Activated naive CD4-positive, alpha-beta T cell (primary cell): Measurements from ENCODE around the gene TTC13.

Source experiments
- DNase-seq, 4 experiments: peaks; one replicate each; lab custom pipeline; 2025; lab: John Stamatoyannopoulos, UW

The TTC13 gene

DNA sequence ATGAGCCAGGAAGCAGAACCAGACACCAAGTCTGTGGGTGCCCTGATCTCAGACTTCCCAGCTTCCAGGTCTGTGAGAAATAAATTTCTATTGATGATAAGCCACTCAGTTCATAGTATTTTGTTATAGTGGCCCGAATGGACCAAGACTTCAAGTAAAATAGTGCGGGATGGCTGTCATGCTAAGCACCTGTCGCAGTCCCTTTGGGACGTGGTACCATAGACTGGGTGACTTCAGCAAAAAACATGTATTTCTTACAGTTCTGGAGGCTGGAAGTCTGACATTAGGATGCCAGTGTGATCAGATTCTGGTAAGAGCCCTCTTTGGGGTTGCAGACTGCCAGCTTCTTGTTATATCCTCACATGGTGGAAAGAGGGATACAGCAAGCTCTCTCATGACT lies 107.7 kb downstream of the TTC13 start:
- DNase-seq = no peak

DNA sequence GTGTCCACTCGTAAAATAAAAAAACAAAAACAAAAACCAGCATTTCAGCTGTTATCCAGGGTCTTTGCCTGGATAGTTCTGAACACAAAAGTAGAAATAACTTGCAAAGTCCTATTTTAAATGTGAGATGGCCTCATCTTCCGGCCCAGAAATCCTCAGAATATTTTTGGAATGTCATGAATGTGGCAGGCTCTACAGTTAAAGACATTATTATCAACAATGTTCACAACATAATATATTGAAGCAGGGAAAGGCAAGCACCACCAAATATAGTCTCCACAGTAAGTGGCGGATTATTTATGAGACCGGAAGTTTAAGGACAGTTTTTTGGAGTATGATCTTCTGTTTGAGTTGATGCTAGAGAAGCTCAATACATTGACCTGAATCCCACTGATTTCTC lies 109.2 kb downstream of the TTC13 start:
- DNase-seq = no peak

DNA sequence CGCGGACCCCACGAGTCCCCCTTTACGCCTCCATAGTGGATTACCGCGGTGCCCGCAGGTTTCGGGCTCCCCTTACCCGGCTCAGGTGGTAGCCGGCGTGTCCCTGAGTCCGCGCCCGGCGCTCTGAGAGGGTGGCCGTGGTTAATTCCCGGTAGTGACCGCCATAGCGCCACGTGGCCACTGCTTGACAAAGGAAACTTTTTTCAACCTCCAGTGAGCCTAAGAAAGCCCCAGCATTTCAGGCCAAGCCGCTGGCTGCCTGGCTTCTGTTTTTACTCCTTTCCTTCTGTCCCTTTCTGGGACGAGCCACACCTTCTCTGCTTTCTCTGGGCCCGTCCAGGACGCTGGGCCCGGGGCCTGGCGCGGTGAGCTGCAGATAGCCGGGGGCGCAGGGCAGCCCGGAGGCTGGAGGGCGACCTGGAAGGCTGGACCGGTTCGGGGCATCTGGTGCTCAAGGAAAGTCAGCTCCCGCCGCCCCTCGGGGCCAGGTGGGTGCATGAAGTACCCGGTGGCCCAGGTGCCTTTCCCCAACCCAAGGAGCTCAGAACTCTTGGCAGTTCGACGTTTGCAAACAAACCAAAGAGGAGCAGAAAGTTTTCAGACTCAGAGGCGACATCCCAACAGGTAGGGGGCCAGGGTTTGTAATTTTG lies 109.8 kb downstream of the TTC13 start:
- peak in 1 of 4 experiments; percentile 25 for DNase-seq

DNA sequence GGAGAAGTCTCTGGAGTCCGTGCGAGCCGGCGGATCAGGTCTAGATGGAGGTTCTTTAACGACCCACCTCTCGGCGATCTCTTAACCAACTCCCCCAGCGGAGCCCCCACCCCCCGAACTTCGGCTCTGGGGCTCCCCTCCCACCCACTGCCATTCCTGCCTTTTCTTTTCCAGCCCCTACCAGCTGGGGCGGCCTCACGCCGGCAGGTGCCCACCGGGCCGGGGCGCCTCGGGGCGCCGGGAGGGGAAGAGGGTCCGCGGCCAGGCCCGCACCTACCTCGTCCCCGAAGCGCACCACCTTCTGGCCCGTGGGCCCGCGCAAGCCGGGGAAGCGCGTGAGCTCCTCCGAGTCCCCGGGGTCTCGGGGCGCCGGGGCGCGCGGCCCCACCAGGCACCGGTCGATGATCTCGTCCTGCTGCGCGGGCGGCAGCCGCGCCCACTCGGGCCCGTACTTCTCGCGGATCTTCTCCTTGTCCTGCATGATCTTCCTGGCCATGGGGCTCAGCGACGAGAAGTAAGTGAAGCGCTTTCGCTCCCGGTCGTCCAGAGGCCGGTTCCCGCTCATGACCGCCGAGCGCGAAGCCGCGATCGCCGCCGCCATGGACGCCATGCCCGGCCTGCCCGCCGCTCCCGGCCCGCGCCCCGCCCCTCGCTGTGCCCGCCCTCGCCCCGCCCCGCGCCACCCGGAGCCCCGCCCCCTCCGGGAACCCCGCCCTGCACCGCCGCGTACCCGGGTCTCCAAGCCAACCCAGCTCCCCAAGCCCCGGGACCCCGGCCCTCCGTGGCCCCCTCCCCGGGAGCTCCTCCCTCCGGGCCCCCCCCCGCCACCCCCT lies 110.5 kb downstream of the TTC13 start, which contains the start of gene C1orf198:
C1orf198 (minus strand) TSS at position 619 of the 833 bp plus-strand sequence; CDS start at position 610, 9 bp downstream.
- DNase-seq = peak; percentile 44 to 75 (median 64)

GRCh38 chr1:230867101-230867902 lies 111.4 kb downstream of the TTC13 start:
- DNase-seq = no peak

- no peak for DNase-seq
Observed at GRCh38 chr1:230866171-230867070, 112.2 kb downstream of the TTC13 start.

- no peak for DNase-seq
Observed at GRCh38 chr1:230865062-230865817, 113.4 kb downstream of the TTC13 start.

- no peak for DNase-seq
Observed at GRCh38 chr1:230864441-230864840, 114.2 kb downstream of the TTC13 start.

DNA sequence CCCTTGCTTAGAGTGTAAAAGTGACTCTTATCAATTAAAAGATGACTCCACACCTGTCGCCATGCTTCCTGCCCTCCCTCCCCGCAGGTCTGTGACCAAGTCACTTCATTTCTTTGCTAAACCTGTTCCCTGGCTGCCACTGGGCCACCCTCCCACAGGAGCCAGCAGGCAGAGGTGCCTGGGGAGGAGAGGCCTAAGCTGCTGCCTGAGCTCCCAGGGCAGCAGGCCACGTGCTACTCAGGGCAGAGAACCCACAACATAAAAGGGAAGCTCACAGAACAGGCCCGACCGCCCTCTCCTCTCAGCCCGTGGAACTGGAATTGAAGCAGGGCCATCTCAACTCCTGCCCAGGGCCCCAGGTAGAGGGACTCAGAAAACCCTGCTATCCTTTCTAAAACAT lies 115.2 kb downstream of the TTC13 start:
- DNase-seq = no peak

DNA sequence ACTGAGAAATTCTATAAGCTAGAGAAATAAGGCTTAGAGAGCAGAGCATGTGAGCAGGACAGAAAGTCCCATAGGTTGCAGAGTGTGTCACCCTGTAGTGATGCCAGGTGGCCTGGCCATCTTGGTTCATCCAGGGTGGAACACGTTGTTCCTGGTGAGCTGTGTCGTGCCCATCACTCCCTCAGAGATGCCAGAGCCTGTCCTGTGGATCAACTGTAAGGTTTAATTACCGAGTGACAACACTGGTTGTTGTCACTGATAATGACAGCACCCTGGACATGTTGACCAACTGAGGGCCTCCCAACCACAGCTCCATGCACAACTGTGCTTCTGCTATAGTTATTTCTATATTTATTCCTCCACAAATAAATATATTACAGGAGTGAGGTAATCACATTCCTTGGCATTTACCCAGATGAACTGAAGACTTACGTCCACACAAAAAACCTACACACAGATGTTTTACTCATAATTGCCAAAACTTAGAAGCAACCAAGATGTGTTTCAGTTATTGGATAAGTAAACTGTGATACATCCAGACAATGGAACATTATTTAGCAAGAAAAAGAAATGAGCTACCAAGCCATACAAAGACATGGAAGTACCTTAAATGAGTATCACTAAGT lies 116.6 kb downstream of the TTC13 start:
- DNase-seq = no peak

DNA sequence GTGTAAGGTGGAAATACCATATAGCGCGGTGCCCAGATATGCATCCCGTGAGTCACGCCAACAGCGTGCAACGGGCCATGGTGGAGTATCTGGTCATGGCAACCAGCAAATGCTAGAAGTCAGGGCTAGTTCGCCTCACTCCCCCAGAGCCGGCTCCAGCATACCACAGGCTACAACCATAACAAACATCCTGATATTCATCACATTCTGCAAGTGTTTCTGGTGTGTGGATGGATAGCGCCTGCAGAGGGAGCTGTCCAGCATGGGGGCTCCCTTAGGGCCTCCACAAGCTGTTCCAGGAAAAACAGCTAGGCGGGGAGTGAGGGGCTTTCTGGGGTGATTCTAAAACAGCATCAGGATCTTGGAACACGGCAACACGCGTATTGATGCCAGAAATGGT lies 117.2 kb downstream of the TTC13 start:
- DNase-seq = no peak

DNA sequence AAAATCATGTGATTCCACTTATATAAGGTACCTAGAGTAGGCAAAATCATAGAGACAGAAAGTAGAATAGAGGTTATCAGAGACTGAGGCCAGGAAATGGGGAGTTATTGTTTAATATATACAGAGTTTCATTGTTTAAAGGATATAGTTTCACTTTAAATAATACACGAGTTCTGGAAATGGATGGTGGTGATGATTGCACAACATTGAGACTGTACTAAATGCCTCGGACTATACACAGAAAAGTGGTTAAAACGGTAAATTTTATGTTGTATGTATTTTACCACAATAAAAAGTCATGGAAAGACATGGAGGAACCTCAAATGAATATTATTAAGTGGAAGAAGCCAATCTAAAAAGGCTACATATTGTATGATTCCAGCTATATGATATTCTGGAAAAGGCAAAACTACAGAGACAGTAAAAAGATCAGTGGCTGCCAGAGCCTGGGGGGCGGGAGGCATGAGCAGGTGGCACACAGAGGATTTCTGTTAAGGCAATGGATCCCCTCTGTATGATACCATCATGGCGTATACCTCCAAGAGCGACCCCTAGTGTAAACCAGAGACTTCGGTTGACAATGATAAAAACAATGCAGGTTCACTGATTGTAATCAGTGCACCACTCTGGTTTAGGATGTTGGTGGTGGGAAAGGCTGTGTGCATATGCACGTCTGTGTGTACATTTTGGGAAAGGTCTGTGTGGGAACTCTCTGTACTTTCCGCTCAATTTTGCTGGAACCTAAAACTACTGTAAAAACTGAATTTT lies 117.9 kb downstream of the TTC13 start:
- DNase-seq = no peak

GRCh38 chr1:230858918-230859729 lies 119.5 kb downstream of the TTC13 start:
- DNase-seq = no peak

- DNase-seq = no peak
Observed at GRCh38 chr1:230858236-230858820, 120.3 kb downstream of the TTC13 start.

- DNase-seq = no peak
Observed at GRCh38 chr1:230857822-230858221, 120.8 kb downstream of the TTC13 start.

DNA sequence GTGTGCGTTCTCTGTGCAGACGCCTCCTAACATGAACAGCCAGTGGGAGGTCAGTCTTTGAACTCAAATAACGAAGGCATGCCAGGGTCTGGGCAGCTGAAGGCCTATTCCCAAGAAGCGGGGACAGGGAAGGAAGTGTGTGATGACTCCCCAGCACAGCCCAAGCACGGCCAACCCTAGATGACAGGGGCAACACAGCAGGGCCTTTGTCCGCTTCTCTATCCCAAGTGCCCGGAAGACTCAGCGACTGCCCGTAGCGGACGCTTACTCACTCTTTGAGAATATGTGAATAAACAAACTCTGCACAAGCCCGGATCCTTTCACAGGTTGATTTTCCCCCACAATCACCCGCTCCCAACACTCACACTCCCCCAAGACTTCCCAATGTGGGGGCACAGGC lies 121.6 kb downstream of the TTC13 start:
- no peak for DNase-seq
